Renal cortical epithelial cell (primary cell): ENCODE measurements around the gene CHD1L. TPM values are rescaled to one million over a fixed set of nuclear protein-coding genes. Genes with fewer than 3 reads are reported as not detected.

Experiments
- total RNA-seq: library from RNA; depleted of rRNA; stranded (reverse); fragments of >200 nt; gene quantifications from 2 replicates; pipeline ENCODE4 v1.2.3, GENCODE V29; 2014

CHD1L gene
- total RNA-seq, 1 donor from 2014 or later, result 37.9 TPM

Other genes with a start within 250 kb of the CHD1L start
- 6.1 and 19.7 TPM in 2 replicates for gene PRKAB2, start 70.2 kb upstream of the CHD1L start, total RNA-seq
- gene FMO5, start 17.3 kb upstream of the CHD1L start, total RNA-seq, result 4.7 and 7.3 TPM in 2 replicates